Measurements from ENCODE around the gene PPP1R14C. TPM values are rescaled to one million over a fixed set of nuclear protein-coding genes. Genes with fewer than 3 reads are reported as not detected.

The PPP1R14C gene
- total and polyA plus RNA-seq, 4 donors: 0.18 to 2.8 (median 0.48) TPM

- WGBS, 2 donors: 74 to 77% methylated on average over 2 of the region's 2 CpGs
- DNase-seq: no peak
Observed at GRCh38 chr6:150249261-150249660, 106.4 kb downstream of the PPP1R14C start.

GRCh38 chr6:150250826-150251225, 108.0 kb downstream of the PPP1R14C start:
- DNase-seq (no peak), ATAC-seq (ENCODE audit: low FRiP score) (no peak)
- 35 to 46% methylated on average over 4 of the region's 4 CpGs for WGBS, 2 donors
- peaks cover 2% of the 10 kb centered on the region for H3K9me3 ChIP-seq (ENCODE audit: control insufficient read depth, low read length)
- intact Hi-C loops (cut with DNase I): no loop called here
- no peaks in the 10 kb centered on the region for H3K27me3 ChIP-seq (ENCODE audit: control insufficient read depth in 1 of 2, insufficient read depth in 2 of 2, low read length in 1 of 2)
- H3K36me3 ChIP-seq (ENCODE audit: control insufficient read depth in 1 of 2, insufficient read depth in 2 of 2, low read length in 1 of 2): no peaks in the 10 kb centered on the region
- no peaks in the 10 kb centered on the region for H3K4me1 ChIP-seq (ENCODE audit: control insufficient read depth in 1 of 2, insufficient read depth in 2 of 2, low read length in 2 of 2)
- no peak overlapping the region for H3K4me3 ChIP-seq (ENCODE audit: low read length in 2 of 2)
- H3K27ac ChIP-seq (ENCODE audit: low read depth in 1 of 2, low read length in 2 of 2): no peak overlapping the region

More at GRCh38 chr6:150249261-150249660, 106.4 kb downstream of the PPP1R14C start:
- Histone ChIP-seq H3K36me3 (ENCODE audit: control insufficient read depth in 1 of 2, insufficient read depth in 2 of 2, low read length in 1 of 2) (no peaks in the 10 kb centered on the region), H3K4me3 (ENCODE audit: low read length in 2 of 2) (no peak overlapping the region), H3K4me1 (ENCODE audit: control insufficient read depth in 1 of 2, insufficient read depth in 2 of 2, low read length in 2 of 2) (no peaks in the 10 kb centered on the region), H3K27me3 (ENCODE audit: control insufficient read depth in 1 of 2, insufficient read depth in 2 of 2, low read length in 1 of 2) (no peaks in the 10 kb centered on the region), H3K27ac (ENCODE audit: low read depth in 1 of 2, low read length in 2 of 2) (no peak overlapping the region), H3K9me3 (ENCODE audit: control insufficient read depth, low read length) (peaks cover 2% of the 10 kb centered on the region)
- no peak for ATAC-seq (ENCODE audit: low FRiP score)
- intact Hi-C loops (cut with DNase I): no loop called here

- Histone ChIP-seq H3K9me3 (ENCODE audit: control insufficient read depth, low read length) (peaks cover 2% of the 10 kb centered on the region), H3K4me3 (ENCODE audit: low read length in 2 of 2) (no peak overlapping the region), H3K27ac (ENCODE audit: low read depth in 1 of 2, low read length in 2 of 2) (no peak overlapping the region), H3K4me1 (ENCODE audit: control insufficient read depth in 1 of 2, insufficient read depth in 2 of 2, low read length in 2 of 2) (no peaks in the 10 kb centered on the region), H3K27me3 (ENCODE audit: control insufficient read depth in 1 of 2, insufficient read depth in 2 of 2, low read length in 1 of 2) (no peaks in the 10 kb centered on the region), H3K36me3 (ENCODE audit: control insufficient read depth in 1 of 2, insufficient read depth in 2 of 2, low read length in 1 of 2) (no peaks in the 10 kb centered on the region)
- ATAC-seq (ENCODE audit: low FRiP score) (no peak), DNase-seq (no peak)
- intact Hi-C loops (cut with DNase I): no loop called here
- 96 to 98% methylated on average over 6 of the region's 6 CpGs for WGBS, 2 donors
Observed at GRCh38 chr6:150251566-150252186, 108.8 kb downstream of the PPP1R14C start.

- peaks cover 2% of the 10 kb centered on the region for H3K9me3 ChIP-seq (ENCODE audit: control insufficient read depth, low read length)
- DNase-seq: no peak
- no peak overlapping the region for H3K4me3 ChIP-seq (ENCODE audit: low read length in 2 of 2)
- intact Hi-C loops (cut with DNase I): no loop called here
- no peaks in the 10 kb centered on the region for H3K36me3 ChIP-seq (ENCODE audit: control insufficient read depth in 1 of 2, insufficient read depth in 2 of 2, low read length in 1 of 2)
- H3K27ac ChIP-seq (ENCODE audit: low read depth in 1 of 2, low read length in 2 of 2): no peak overlapping the region
- no peak for ATAC-seq (ENCODE audit: low FRiP score)
- no peaks in the 10 kb centered on the region for H3K27me3 ChIP-seq (ENCODE audit: control insufficient read depth in 1 of 2, insufficient read depth in 2 of 2, low read length in 1 of 2)
- H3K4me1 ChIP-seq (ENCODE audit: control insufficient read depth in 1 of 2, insufficient read depth in 2 of 2, low read length in 2 of 2): no peaks in the 10 kb centered on the region
- 75 to 76% methylated on average over 6 of the region's 6 CpGs for WGBS, 2 donors
Observed at GRCh38 chr6:150252714-150253444, 110.0 kb downstream of the PPP1R14C start.

GRCh38 chr6:150253489-150253888, 110.6 kb downstream of the PPP1R14C start:
- Histone ChIP-seq H3K36me3 (ENCODE audit: control insufficient read depth in 1 of 2, insufficient read depth in 2 of 2, low read length in 1 of 2) (no peaks in the 10 kb centered on the region), H3K27ac (ENCODE audit: low read depth in 1 of 2, low read length in 2 of 2) (no peak overlapping the region), H3K4me1 (ENCODE audit: control insufficient read depth in 1 of 2, insufficient read depth in 2 of 2, low read length in 2 of 2) (no peaks in the 10 kb centered on the region), H3K4me3 (ENCODE audit: low read length in 2 of 2) (no peak overlapping the region), H3K9me3 (ENCODE audit: control insufficient read depth, low read length) (no peaks in the 10 kb centered on the region), H3K27me3 (ENCODE audit: control insufficient read depth in 1 of 2, insufficient read depth in 2 of 2, low read length in 1 of 2) (no peaks in the 10 kb centered on the region)
- ATAC-seq (ENCODE audit: low FRiP score): no peak
- DNase-seq: no peak
- intact Hi-C loops (cut with DNase I): no loop called here
- 81 to 83% methylated on average over 3 of the region's 3 CpGs for WGBS, 2 donors

- intact Hi-C loops (cut with DNase I): no loop called here
- Histone ChIP-seq H3K36me3 (ENCODE audit: control insufficient read depth in 1 of 2, insufficient read depth in 2 of 2, low read length in 1 of 2) (no peaks in the 10 kb centered on the region), H3K4me3 (ENCODE audit: low read length in 2 of 2) (no peak overlapping the region), H3K27me3 (ENCODE audit: control insufficient read depth in 1 of 2, insufficient read depth in 2 of 2, low read length in 1 of 2) (no peaks in the 10 kb centered on the region), H3K27ac (ENCODE audit: low read depth in 1 of 2, low read length in 2 of 2) (no peak overlapping the region), H3K4me1 (ENCODE audit: control insufficient read depth in 1 of 2, insufficient read depth in 2 of 2, low read length in 2 of 2) (no peaks in the 10 kb centered on the region), H3K9me3 (ENCODE audit: control insufficient read depth, low read length) (no peaks in the 10 kb centered on the region)
- 75 to 76% methylated on average over 4 of the region's 4 CpGs for WGBS, 2 donors
- no peak for ATAC-seq (ENCODE audit: low FRiP score)
- no peak for DNase-seq
Observed at GRCh38 chr6:150254770-150255169, 111.9 kb downstream of the PPP1R14C start.

GRCh38 chr6:150255840-150256239, 113.0 kb downstream of the PPP1R14C start:
- ATAC-seq (ENCODE audit: low FRiP score) (no peak), DNase-seq (no peak)
- intact Hi-C loops (cut with DNase I): no loop called here
- no peak overlapping the region for H3K27ac ChIP-seq (ENCODE audit: low read depth in 1 of 2, low read length in 2 of 2)
- no peaks in the 10 kb centered on the region for H3K36me3 ChIP-seq (ENCODE audit: control insufficient read depth in 1 of 2, insufficient read depth in 2 of 2, low read length in 1 of 2)
- no peaks in the 10 kb centered on the region for H3K4me1 ChIP-seq (ENCODE audit: control insufficient read depth in 1 of 2, insufficient read depth in 2 of 2, low read length in 2 of 2)
- H3K27me3 ChIP-seq (ENCODE audit: control insufficient read depth in 1 of 2, insufficient read depth in 2 of 2, low read length in 1 of 2): no peaks in the 10 kb centered on the region
- H3K4me3 ChIP-seq (ENCODE audit: low read length in 2 of 2): no peak overlapping the region
- 95 to 99% methylated on average over 9 of the region's 9 CpGs for WGBS, 2 donors
- H3K9me3 ChIP-seq (ENCODE audit: control insufficient read depth, low read length): no peaks in the 10 kb centered on the region

- Histone ChIP-seq H3K27me3 (ENCODE audit: control insufficient read depth in 1 of 2, insufficient read depth in 2 of 2, low read length in 1 of 2) (no peaks in the 10 kb centered on the region), H3K4me3 (ENCODE audit: low read length in 2 of 2) (no peak overlapping the region), H3K9me3 (ENCODE audit: control insufficient read depth, low read length) (no peaks in the 10 kb centered on the region), H3K36me3 (ENCODE audit: control insufficient read depth in 1 of 2, insufficient read depth in 2 of 2, low read length in 1 of 2) (no peaks in the 10 kb centered on the region), H3K4me1 (ENCODE audit: control insufficient read depth in 1 of 2, insufficient read depth in 2 of 2, low read length in 2 of 2) (no peaks in the 10 kb centered on the region), H3K27ac (ENCODE audit: low read depth in 1 of 2, low read length in 2 of 2) (no peak overlapping the region)
- intact Hi-C loops (cut with DNase I): no loop called here
- no peak for DNase-seq
- ATAC-seq (ENCODE audit: low FRiP score): no peak
- 85 to 87% methylated on average over 8 of the region's 8 CpGs for WGBS, 2 donors
Observed at GRCh38 chr6:150256618-150257272, 113.9 kb downstream of the PPP1R14C start.

GRCh38 chr6:150258381-150258780, 115.5 kb downstream of the PPP1R14C start:
- ATAC-seq (ENCODE audit: low FRiP score) (no peak), DNase-seq (no peak)
- WGBS, 2 donors: 96 to 98% methylated on average over 5 of the region's 5 CpGs
- Histone ChIP-seq H3K4me1 (ENCODE audit: control insufficient read depth in 1 of 2, insufficient read depth in 2 of 2, low read length in 2 of 2) (no peaks in the 10 kb centered on the region), H3K36me3 (ENCODE audit: control insufficient read depth in 1 of 2, insufficient read depth in 2 of 2, low read length in 1 of 2) (no peaks in the 10 kb centered on the region), H3K4me3 (ENCODE audit: low read length in 2 of 2) (no peak overlapping the region), H3K27ac (ENCODE audit: low read depth in 1 of 2, low read length in 2 of 2) (no peak overlapping the region), H3K27me3 (ENCODE audit: control insufficient read depth in 1 of 2, insufficient read depth in 2 of 2, low read length in 1 of 2) (no peaks in the 10 kb centered on the region), H3K9me3 (ENCODE audit: control insufficient read depth, low read length) (no peaks in the 10 kb centered on the region)
- intact Hi-C loops (cut with DNase I): no loop called here
